Cardiac septum (tissue), 1 donor: ENCODE data around the gene NOX5. TPM values are rescaled to one million over a fixed set of nuclear protein-coding genes. Genes with fewer than 3 reads are reported as not detected.
"Not testable (repeated sequence)": the region's sequence is repeated elsewhere in the genome, so short reads cannot be mapped to it uniquely, and the experiment has no call there.

Experiments used
- DNase-seq: peaks from one replicate; pipeline ENCODE4 v3.0.0-alpha.2; 2020; ENCODE audit warnings: low spot score
- intact Hi-C: fragments of 100-400 bp; cut with DNase I; formaldehyde crosslinking; loops from one replicate; pipeline ENCODE4 v1.14.0; 2022
- long read RNA-seq: library from polyadenylated mRNA; unstranded; transcript quantifications from one replicate; pipeline ENCODE4 v2.0.0, GENCODE V29; 2021
- total RNA-seq: library from RNA; stranded (reverse); fragmentation: NEBNext Ultra II Directional; extraction: Animal tissue kit (Norgen Biotek cat#: 25700); gene quantifications from one replicate; pipeline ENCODE4 v1.2.1, GENCODE V29; 2021
- donor health status: DM: no; HTN: no; CAD: no.

NOX5 gene
- total RNA-seq: not detected
- long read RNA-seq: 0 reads

GRCh38 chr15:69014454-69014853 is at the start of gene NOX5:
Gene NOX5, plus strand, starts transcription at chr15:69014695. Its CDS starts 41 bp downstream, at chr15:69014736.
- intact Hi-C loops: no loop called here
- peak; percentile 6 for DNase-seq

GRCh38 chr15:68966996-68967395 is 47.5 kb upstream of the NOX5 start:
- DNase-seq: no peak
- intact Hi-C loops: no loop called here

- DNase-seq: no peak
- intact Hi-C loops: no loop called here
These were observed 46.5 kb upstream of the NOX5 start for GRCh38 chr15:68967948-68968347.

GRCh38 chr15:68969298-68969697 is 45.2 kb upstream of the NOX5 start:
- intact Hi-C loops: no loop called here

GRCh38 chr15:68972201-68973065 is 42.1 kb upstream of the NOX5 start:
- intact Hi-C loops: no loop called here
- DNase-seq: no peak

More at GRCh38 chr15:68969298-68969697, 45.2 kb upstream of the NOX5 start:
- no peak for DNase-seq

- DNase-seq, intact Hi-C loops: not testable (repeated sequence)
These were observed 38.8 kb upstream of the NOX5 start for GRCh38 chr15:68975651-68976160.

GRCh38 chr15:68977426-68977825 is 37.1 kb upstream of the NOX5 start:
- intact Hi-C loops: not testable (repeated sequence)

GRCh38 chr15:68979006-68979405 is 35.5 kb upstream of the NOX5 start:
- intact Hi-C loops: no loop called here
- DNase-seq: no peak

More at GRCh38 chr15:68977426-68977825, 37.1 kb upstream of the NOX5 start:
- not testable (repeated sequence) for DNase-seq

- intact Hi-C loops: no loop called here
- no peak for DNase-seq
These were observed 34.7 kb upstream of the NOX5 start for GRCh38 chr15:68979816-68980215.

GRCh38 chr15:68980786-68981185 is 33.7 kb upstream of the NOX5 start:
- intact Hi-C loops: no loop called here
- no peak for DNase-seq

- intact Hi-C loops: no loop called here
- no peak for DNase-seq
These were observed 32.6 kb upstream of the NOX5 start for GRCh38 chr15:68981941-68982340.

GRCh38 chr15:68982976-68983563 is 31.4 kb upstream of the NOX5 start:
- intact Hi-C loops: no loop called here
- DNase-seq: no peak

- DNase-seq: no peak
- intact Hi-C loops: no loop called here
These were observed 30.5 kb upstream of the NOX5 start for GRCh38 chr15:68983961-68984481.

GRCh38 chr15:68984586-68984985 is 29.9 kb upstream of the NOX5 start:
- intact Hi-C loops: no loop called here
- DNase-seq: no peak

GRCh38 chr15:68985361-68985891 is 29.1 kb upstream of the NOX5 start:
- DNase-seq: no peak
- intact Hi-C loops: no loop called here

GRCh38 chr15:68986322-68986721 is 28.2 kb upstream of the NOX5 start:
- DNase-seq: no peak
- intact Hi-C loops: no loop called here

- no peak for DNase-seq
- intact Hi-C loops: no loop called here
These were observed 27.4 kb upstream of the NOX5 start for GRCh38 chr15:68987120-68987519.

GRCh38 chr15:68987676-68988075 is 26.8 kb upstream of the NOX5 start:
- no peak for DNase-seq
- intact Hi-C loops: no loop called here

GRCh38 chr15:68989541-68990230 is 24.8 kb upstream of the NOX5 start:
- intact Hi-C loops: no loop called here
- DNase-seq: no peak
